Measurements from ENCODE around the gene USP6.
"Not testable (repeated sequence)": the region's sequence is repeated elsewhere in the genome, so short reads cannot be mapped to it uniquely, and the experiment has no call there.

Gene USP6

DNA sequence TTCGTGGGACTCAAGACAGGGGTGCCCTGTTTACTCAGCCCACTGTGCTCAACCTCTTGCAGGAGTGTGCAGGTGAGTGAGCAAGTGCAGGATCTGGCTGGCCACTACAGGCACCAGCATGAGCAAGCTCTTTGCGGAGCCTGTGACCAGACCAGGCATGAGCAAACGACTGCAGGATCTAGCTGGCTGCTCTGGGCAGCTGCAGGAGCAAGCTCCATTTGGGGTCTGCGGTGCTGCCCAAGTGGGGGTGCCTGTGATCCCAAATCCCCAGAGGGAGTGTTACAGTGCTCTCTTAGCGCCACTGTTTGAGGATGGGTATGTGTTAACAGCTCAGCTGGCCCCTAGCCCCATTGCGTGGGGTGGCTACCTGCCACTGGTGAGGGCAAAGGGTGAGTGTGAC, 2.4 kb downstream of the USP6 start:
- TF ChIP-seq, protein P1, sequence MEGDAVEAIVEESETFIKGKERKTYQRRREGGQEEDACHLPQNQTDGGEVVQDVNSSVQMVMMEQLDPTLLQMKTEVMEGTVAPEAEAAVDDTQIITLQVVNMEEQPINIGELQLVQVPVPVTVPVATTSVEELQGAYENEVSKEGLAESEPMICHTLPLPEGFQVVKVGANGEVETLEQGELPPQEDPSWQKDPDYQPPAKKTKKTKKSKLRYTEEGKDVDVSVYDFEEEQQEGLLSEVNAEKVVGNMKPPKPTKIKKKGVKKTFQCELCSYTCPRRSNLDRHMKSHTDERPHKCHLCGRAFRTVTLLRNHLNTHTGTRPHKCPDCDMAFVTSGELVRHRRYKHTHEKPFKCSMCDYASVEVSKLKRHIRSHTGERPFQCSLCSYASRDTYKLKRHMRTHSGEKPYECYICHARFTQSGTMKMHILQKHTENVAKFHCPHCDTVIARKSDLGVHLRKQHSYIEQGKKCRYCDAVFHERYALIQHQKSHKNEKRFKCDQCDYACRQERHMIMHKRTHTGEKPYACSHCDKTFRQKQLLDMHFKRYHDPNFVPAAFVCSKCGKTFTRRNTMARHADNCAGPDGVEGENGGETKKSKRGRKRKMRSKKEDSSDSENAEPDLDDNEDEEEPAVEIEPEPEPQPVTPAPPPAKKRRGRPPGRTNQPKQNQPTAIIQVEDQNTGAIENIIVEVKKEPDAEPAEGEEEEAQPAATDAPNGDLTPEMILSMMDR (conservative IDR thresholded peaks at IDR 0.05) = no peak
- H3K27ac ChIP-seq = no peak overlapping the region

DNA sequence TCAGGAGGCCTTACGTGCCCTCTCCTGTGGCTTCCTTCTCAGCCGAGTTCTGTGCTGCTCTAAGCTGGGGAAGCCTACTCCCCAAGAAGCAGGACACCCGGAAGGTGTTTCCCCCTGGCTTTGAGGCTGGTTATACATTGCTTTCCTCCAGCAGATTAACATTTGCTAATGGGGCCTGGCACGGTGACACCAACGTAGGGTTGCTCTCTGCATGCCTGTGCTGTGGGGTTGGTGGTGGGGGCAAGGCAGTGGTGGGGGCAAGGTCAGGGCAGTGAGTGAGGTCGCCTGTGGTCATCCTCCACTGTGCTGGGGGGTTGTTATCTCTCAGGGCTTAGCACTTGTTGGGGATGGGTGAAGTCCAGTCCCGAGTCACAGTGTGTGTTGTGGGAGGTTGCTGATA, 4.2 kb downstream of the USP6 start:
- TF ChIP-seq, protein P1 (conservative IDR thresholded peaks at IDR 0.05) = no peak
- H3K27ac ChIP-seq = no peak overlapping the region

DNA sequence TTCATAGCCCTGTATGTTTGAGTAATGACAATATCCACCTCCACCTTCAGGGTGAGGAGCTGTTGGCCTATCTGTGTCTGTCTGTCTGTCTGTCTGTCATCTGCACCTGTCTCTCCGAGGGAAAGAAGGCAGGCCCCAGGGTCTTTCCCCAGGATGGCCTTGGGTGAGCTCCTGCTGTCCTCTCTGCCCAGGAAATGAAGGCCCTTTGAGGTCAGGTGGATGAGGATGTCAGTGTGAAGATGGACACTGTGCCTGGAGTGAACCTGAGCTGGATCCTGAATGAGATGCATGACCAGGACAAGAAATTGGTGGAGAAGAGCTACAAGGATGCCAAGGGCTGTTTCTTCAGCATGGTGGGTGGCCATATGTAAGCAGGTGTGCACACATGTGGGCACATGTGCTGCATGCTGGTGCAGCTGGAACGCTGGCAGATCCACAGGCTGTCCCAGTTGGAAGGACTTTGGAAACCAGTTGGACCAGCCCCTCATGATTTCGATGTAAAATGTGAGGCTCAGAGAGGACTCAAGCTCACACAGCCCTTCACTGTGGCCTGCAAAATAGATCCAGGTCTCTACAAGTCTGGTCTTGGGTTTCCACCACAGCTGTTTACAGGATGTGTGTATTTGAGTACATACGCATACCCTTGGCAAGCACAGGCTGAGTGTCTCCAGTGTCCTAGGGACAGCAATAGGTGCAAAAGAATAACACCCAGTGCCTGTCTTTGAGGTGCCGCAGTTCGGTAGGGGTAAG, 4.8 kb downstream of the USP6 start:
- not testable (repeated sequence) for H3K27ac ChIP-seq

DNA sequence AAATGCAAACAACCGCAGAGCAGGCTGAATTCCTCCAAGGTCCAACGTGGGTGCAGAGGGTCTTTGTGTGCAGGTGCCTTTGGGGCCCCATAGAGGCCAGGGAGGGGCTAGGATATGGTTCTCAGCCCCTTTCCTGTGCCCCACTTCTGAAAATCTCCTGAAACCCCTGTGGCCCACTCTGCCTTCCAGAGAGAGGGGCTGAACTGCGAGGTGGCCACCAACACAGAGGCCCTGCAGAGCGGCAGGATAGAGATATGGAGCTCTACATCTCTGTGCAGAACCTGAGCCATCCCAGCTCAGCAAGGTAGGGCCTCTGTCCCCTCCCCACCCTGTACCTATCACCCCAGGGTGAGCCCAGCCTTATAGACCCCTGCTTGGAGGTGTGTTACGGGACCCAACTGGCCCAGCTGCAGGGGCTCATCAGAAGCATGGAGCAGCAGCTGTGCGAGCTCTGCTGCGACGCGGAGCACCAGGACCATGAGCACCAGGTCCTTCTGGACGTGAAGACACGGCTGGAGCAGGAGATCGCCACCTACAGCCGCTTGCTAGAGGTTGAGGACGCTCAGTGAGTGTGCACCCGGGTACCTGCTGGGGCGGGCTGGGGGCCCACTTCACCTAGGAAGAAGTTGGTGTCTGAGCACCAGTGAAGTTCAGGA, 5.5 kb downstream of the USP6 start:
- TF ChIP-seq, protein P1 (conservative IDR thresholded peaks at IDR 0.05) = no peak
- H3K27ac ChIP-seq = no peak overlapping the region

DNA sequence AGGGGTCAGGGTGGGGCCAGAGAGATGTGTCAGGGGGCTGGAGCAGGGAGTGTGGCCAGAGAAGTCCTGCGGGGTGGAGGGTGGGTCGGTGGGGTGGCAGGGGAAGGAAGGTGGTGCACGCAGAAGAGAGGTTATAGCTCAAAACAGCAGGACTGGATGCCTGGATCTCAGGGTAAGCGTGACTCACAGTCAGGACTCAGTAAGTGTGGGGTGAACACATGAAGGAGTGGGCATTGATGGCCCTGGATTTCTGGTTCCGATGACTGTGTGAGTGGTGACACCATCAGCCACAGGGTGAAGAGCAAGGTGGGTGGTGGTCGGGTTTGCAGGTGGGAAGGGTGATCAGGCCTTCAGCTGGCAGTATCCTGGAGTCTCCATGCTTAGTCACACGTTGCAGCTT, 6.2 kb downstream of the USP6 start:
- not testable (repeated sequence) for H3K27ac ChIP-seq

DNA sequence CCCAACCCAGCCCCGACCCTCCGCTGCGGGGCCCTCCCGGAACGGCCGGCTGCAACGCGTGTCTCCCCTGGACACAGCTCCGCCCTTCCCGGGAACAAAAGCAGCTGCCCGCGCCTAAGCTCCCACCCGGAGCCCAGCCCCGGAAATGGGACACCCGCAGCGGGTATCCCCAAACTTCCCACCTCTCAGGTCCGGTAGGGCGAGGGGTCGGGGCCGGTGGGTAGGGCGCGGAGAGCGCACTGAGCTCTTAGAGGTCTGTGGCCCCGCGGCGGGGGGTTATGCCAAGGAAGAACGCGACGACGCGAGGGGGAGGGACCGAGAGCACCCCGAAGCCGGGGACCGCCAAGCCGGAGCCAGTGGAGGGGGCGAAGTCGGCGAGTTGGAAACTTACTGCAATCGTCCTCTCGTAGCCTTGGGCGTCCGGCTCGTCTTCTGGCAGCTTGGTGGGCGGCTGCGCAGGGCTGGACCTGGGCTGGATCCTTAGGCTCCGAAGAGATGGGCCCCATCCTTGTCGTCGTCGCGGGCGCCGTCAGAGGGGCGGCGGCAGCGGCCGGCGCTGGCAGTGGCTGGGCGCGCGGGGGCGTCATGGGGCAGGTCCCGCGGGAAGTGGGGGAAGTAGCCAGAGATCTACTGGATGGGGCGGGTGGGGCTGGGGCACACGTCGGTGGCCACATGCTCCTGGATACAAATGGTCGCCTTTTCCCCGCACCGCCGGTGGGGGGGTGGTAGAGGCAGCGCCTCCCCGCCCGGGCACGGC, 6.9 kb downstream of the USP6 start:
- TF ChIP-seq, protein P1 (conservative IDR thresholded peaks at IDR 0.05) = no peak
- H3K27ac ChIP-seq = no peak overlapping the region

DNA sequence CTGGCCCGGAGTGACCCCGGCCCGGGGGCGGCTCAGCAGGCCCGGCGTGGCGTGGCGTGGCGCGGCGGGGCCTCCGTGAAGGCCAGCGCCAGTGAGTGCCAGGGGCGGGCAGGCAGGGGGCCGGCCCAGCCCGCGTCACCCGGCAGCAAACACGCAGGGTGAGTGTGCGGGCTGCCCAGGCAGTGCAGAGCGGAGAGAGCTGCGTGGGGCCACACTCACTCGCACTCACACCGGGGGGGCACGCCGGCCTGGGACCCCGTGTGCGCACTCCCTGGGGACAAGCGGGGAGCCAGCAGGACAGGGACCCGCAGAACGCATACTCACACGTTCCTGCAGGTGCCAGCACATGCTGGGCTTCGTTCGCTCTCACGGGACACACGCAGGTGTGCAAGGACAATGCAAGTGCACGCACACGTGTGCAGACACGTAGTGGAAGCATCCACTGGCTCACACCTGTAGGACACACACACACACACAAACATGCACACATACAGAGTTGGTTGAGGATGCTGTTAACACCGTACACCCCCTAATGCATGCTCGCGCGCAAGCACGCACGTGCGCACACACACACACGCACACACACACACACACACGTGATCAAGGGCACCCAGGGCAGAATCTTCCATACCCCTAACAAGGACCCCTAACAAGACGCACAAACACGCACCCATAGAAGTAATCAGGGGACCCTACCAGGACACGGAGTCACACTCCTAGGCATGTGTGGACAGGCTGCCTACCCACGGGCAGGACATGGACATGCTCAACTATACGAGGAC, 7.7 kb downstream of the USP6 start:
- H3K27ac ChIP-seq = no peak overlapping the region
- TF ChIP-seq, protein P1 (conservative IDR thresholded peaks at IDR 0.05) = no peak

DNA sequence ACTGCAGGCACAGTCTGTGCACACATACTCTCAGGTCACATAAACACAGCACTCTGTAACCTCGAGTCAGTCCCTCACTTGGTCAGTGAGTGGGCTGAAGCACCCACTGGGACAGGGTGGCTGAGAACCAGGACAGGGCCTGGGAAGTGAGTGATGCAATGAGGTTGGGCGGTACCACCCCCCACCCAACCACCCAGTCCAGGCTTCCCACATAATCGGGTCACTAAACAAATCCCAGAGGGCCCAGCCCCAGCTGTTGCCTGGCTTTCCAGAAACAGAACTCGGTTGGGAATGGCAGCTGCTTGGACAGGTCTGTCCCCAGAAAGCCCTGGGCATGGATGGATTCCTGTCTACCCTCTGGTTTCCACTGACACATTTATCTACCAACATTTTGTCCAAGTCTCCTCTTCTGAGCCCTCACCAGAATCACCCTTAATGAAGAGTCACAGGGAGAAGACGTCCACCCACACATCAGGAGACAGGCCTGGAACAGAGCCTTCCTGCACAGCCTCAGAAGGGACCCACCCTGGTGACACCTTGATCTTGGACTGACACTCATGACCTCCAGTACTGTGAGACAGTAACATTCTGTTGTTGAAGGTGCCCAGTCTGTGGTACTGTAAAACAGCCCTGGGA, 8.4 kb downstream of the USP6 start:
- H3K27ac ChIP-seq = not testable (repeated sequence)

DNA sequence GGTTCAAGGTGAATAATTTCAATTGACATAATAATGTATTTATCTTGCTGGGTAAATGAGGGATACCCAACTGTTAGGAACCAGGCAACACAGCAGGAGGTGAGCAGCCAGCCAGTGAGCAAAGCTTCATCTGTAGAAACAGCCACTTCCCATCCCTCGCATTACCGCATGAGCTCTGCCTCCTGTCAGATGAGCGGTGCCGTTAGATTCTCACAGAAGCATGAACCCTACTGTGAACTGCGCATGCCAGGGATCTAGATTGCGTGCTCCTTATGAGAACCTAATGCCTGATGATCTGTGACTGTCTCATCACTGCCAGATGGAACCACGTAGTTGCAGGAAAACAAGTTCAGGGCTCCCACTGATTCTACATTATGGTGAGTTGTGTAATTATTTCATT, 9.1 kb downstream of the USP6 start:
- H3K27ac ChIP-seq = not testable (repeated sequence)
